HCT116 (cell line): ENCODE data around the gene NPM3. TPM values are rescaled to one million over a fixed set of nuclear protein-coding genes. Genes with fewer than 3 reads are reported as not detected.

Source experiments
- ATAC-seq: fragments of 200-7000 bp; cut with Tn5 transposase; 2 replicates; pipeline ENCODE4 v1.9.1; 2020; ENCODE audit warnings: mild to moderate bottlenecking, moderate library complexity
- BruUV-seq: library from RNA; stranded (reverse); fragments of 400-500 nt; replicated peaks from 2 replicates; lab custom pipeline; 2021; lab: Mats Ljungman, UMichigan
- CTCF ChIA-PET: fragments of 300-600 bp; sonication (Branson Sonifier 250); formaldehyde crosslinking; loops from one replicate; lab custom pipeline; 2021; ENCODE audit warnings: antibody characterized with exemption; lab: Charles Lee
- POLR2A ChIA-PET: fragments of 300-600, 350-600 bp; sonication (Branson Sonifier 250); formaldehyde crosslinking; loops from one replicate; lab custom pipeline; 2021; ENCODE audit warnings: antibody characterized with exemption; lab: Charles Lee
- RAD21 ChIA-PET, 2 experiments: fragments of 300-600 bp; sonication (Branson Sonifier 250); formaldehyde crosslinking; loops; one replicate each; lab custom pipeline; 2023; ENCODE audit warnings: low total read pairs in 2 of 2; ENCODE audit not compliant: uncharacterized antibody in 2 of 2, unreplicated experiment in 2 of 2, low non-redundant PET in 1 of 2; lab: Charles Lee
- DNase-seq: peaks from one replicate; pipeline ENCODE4 v3.0.0-alpha.2; 2010; ENCODE audit warnings: low read depth, low spot score
- H2AFZ ChIP-seq: fragments of 200-600 bp; shearing (Covaris generic), sonication (generic); 2 replicates; pipeline ENCODE4 v1.6.1; 2017; ENCODE audit warnings: low read depth, mixed run types, mixed read lengths, antibody characterized with exemption, low read length; ENCODE audit not compliant: poor library complexity, severe bottlenecking
- H3K27ac ChIP-seq: 2 replicates; pipeline ENCODE4 v1.5.1; 2012; ENCODE audit warnings: low read depth, low read length
- H3K27me3 ChIP-seq: fragments of 200-600 bp; sonication (generic); 2 replicates; pipeline ENCODE4 v1.6.1; 2016; ENCODE audit warnings: mixed run types, low read length, mixed read lengths; ENCODE audit not compliant: insufficient read depth
- H3K36me3 ChIP-seq, 2 experiments: fragments of 200-500 bp in 1 of 2; fragments of 200-600 bp in 1 of 2; sonication (Bioruptor generic) in 1 of 2; sonication (generic) in 1 of 2; 2 replicates each; pipeline versions ENCODE4 v1.5.1 to v1.6.1; 2014 to 2016; ENCODE audit warnings: low read length in 2 of 2, inconsistent platforms in 1 of 2, mixed read lengths in 1 of 2, mixed run types in 1 of 2; ENCODE audit not compliant: insufficient read depth in 2 of 2, control insufficient read depth in 1 of 2
- H3K4me1 ChIP-seq, 2 experiments: fragments of 200-600 bp in 1 of 2; sonication (generic) in 1 of 2; 2 replicates each; pipeline versions ENCODE4 v1.5.1 to v1.6.1; 2012 to 2017; ENCODE audit warnings: low read length in 2 of 2, inconsistent platforms in 1 of 2, mild to moderate bottlenecking in 1 of 2, mixed read lengths in 1 of 2, mixed run types in 1 of 2, moderate library complexity in 1 of 2; ENCODE audit not compliant: insufficient read depth in 2 of 2, control insufficient read depth in 1 of 2
- H3K4me2 ChIP-seq: fragments of 200-600 bp; sonication (generic); 2 replicates; pipeline ENCODE4 v1.6.1; 2017; ENCODE audit warnings: mixed run types, low read length, mixed read lengths
- H3K4me3 ChIP-seq, 2 experiments: fragments of 200-600 bp in 1 of 2; sonication (generic) in 1 of 2; replicated peaks in 1 of 2; 2 replicates each; pipeline ENCODE4 v1.5.1; 2011 to 2016; ENCODE audit warnings: low read length in 2 of 2, control low read depth in 1 of 2, low read depth in 1 of 2, mild to moderate bottlenecking in 1 of 2, mixed read lengths in 1 of 2, mixed run types in 1 of 2
- H3K79me2 ChIP-seq: fragments of 200-600 bp; sonication (generic); 2 replicates; pipeline ENCODE4 v1.6.1; 2017; ENCODE audit warnings: mild to moderate bottlenecking, mixed run types, low read length, moderate library complexity, mixed read lengths; ENCODE audit not compliant: insufficient read depth
- H3K9ac ChIP-seq: fragments of 200-600 bp; sonication (generic); 2 replicates; pipeline ENCODE4 v1.6.1; 2016; ENCODE audit warnings: low read length, mixed read lengths
- H3K9me2 ChIP-seq: fragments of 200-600 bp; sonication (generic), shearing (Covaris generic); 2 replicates; pipeline ENCODE4 v1.6.1; 2017; ENCODE audit warnings: mixed run types, mild to moderate bottlenecking, moderate library complexity; ENCODE audit not compliant: insufficient read depth
- H3K9me3 ChIP-seq, 2 experiments: fragments of 200-500 bp in 1 of 2; fragments of 200-600 bp in 1 of 2; sonication (Bioruptor generic) in 1 of 2; sonication (generic) in 1 of 2; 2 replicates each; pipeline ENCODE4 v1.6.1; 2014 to 2017; ENCODE audit warnings: low read length in 2 of 2, mixed read lengths in 2 of 2, inconsistent platforms in 1 of 2, low read depth in 1 of 2, mild to moderate bottlenecking in 1 of 2, mixed run types in 1 of 2, moderate library complexity in 1 of 2; ENCODE audit not compliant: control insufficient read depth in 1 of 2, insufficient read depth in 1 of 2
- H4K20me1 ChIP-seq: fragments of 200-600 bp; sonication (generic), shearing (Covaris generic); 2 replicates; pipeline ENCODE4 v1.6.1; 2017; ENCODE audit warnings: mixed run types, mild to moderate bottlenecking, moderate library complexity; ENCODE audit not compliant: insufficient read depth
- CBX3 ChIP-seq: IDR thresholded peaks from 2 replicates; pipeline ENCODE4 v1.6.1; 2012; ENCODE audit warnings: low read depth
- CTCF ChIP-seq, 3 experiments: fragments of 200-600 bp in 1 of 3; sonication (generic) in 1 of 3; IDR thresholded peaks in 2 of 3; conservative IDR thresholded peaks in 1 of 3; 2 replicates each; pipeline ENCODE4 v1.5.1; 2012 to 2017; ENCODE audit warnings: low read depth in 2 of 3, low read length in 2 of 3, antibody characterized with exemption in 1 of 3, borderline replicate concordance in 1 of 3, control low read depth in 1 of 3, mild to moderate bottlenecking in 1 of 3, mixed read lengths in 1 of 3, mixed run types in 1 of 3, moderate library complexity in 1 of 3; ENCODE audit not compliant: insufficient read depth in 1 of 3
- EZH2 ChIP-seq: fragments of 200-600 bp; sonication (generic); IDR thresholded peaks from 2 replicates; pipeline ENCODE4 v1.6.1; 2017; ENCODE audit warnings: antibody characterized with exemption, mixed run types
- EZH2phosphoT487 ChIP-seq: fragments of 200-600 bp; IDR thresholded peaks from 2 replicates; pipeline ENCODE4 v1.6.1; 2018; ENCODE audit warnings: antibody characterized with exemption, borderline replicate concordance
- FOSL1 ChIP-seq: IDR thresholded peaks from 2 replicates; pipeline ENCODE4 v1.6.1; 2012; ENCODE audit warnings: low read depth
- POLR2A ChIP-seq: IDR thresholded peaks from 2 replicates; pipeline ENCODE4 v1.7.0; 2011; ENCODE audit warnings: borderline replicate concordance; ENCODE audit not compliant: insufficient read depth, insufficient read length; ENCODE audit errors: extremely low read depth
- REST ChIP-seq: IDR thresholded peaks from 2 replicates; pipeline ENCODE4 v1.6.1; 2012; ENCODE audit warnings: low read depth
- SP1 ChIP-seq: IDR thresholded peaks from 2 replicates; pipeline ENCODE4 v1.6.1; 2012; ENCODE audit warnings: low read depth
- SRF ChIP-seq: IDR thresholded peaks from 2 replicates; pipeline ENCODE4 v1.6.1; 2012; ENCODE audit warnings: low read depth
- TCF7L2 ChIP-seq: IDR thresholded peaks from 2 replicates; pipeline ENCODE4 v1.7.0; 2011; ENCODE audit warnings: borderline replicate concordance, inconsistent platforms; ENCODE audit not compliant: insufficient read depth, insufficient read length; ENCODE audit errors: extremely low read depth
- ZBTB33 ChIP-seq: IDR thresholded peaks from 2 replicates; pipeline ENCODE4 v1.6.1; 2011; ENCODE audit warnings: mild to moderate bottlenecking, low read length, moderate library complexity; ENCODE audit not compliant: insufficient replicate concordance; ENCODE audit errors: extremely low read depth
- intact Hi-C: fragments of 100-400 bp; cut with micrococcal nuclease; formaldehyde crosslinking; loops from 2 replicates; pipeline ENCODE4 v1.10.0; 2022
- total RNA-seq: library from RNA; stranded (reverse); gene quantifications from one replicate; pipeline ENCODE4 v1.2.1, GENCODE V29; 2021; ENCODE audit not compliant: unreplicated experiment

NPM3 gene
- total RNA-seq, 1 experiment from 2014 or later, result 267 TPM

- H3K4me3 ChIP-seq, result no peak overlapping the region
- intact Hi-C loops, result no loop called here
- no peak overlapping the region for H3K9ac ChIP-seq
- POLR2A ChIA-PET, result no interaction called here
- H3K36me3 ChIP-seq, result peaks cover 68 to 78% of the 10 kb centered on the region in 2 experiments
- H3K79me2 ChIP-seq, result peaks cover 74% of the 10 kb centered on the region
- H3K9me2 ChIP-seq, result no peaks in the 10 kb centered on the region
- no peak overlapping the region for H3K27ac ChIP-seq
- BruUV-seq, result no TSS peak
- H3K4me2 ChIP-seq, result no peak overlapping the region
- no peaks in the 10 kb centered on the region for H3K9me3 ChIP-seq
- H4K20me1 ChIP-seq, result peaks cover 5% of the 10 kb centered on the region; the same call in 1 of the 2 replicates
- RAD21 ChIA-PET, result no interaction called here
- TF ChIP-seq SP1, result no peak
- TF ChIP-seq TCF7L2, result no peak
- TF ChIP-seq CBX3, result no peak
- no peak for TF ChIP-seq POLR2A
- no peak for TF ChIP-seq ZBTB33
- TF ChIP-seq CTCF (IDR thresholded peaks at IDR 0.05 in 2 of 3, conservative IDR thresholded peaks at IDR 0.05 in 1 of 3; ENCODE audit: borderline replicate concordance in 1 of 3, insufficient read depth in 1 of 3, low read depth in 2 of 3, low read length in 2 of 3), result no peak
- TF ChIP-seq EZH2, result no peak
- TF ChIP-seq EZH2phosphoT487, result no peak
- TF ChIP-seq REST, result no peak
- TF ChIP-seq SRF, result no peak
- TF ChIP-seq FOSL1, result no peak
- no peak for ATAC-seq
- H2AFZ ChIP-seq, result no peak overlapping the region
- CTCF ChIA-PET, result interaction anchor here (1.0 kb wide), 1 partner anchor 12 kb away, joined by 3 read pairs; no protein-coding TSS in a partner anchor
- H3K27me3 ChIP-seq, result no peaks in the 10 kb centered on the region
- H3K4me1 ChIP-seq, result no peaks in the 10 kb centered on the region
- no peak for DNase-seq
Observed at GRCh38 chr10:101793526-101793925, 10.3 kb upstream of the NPM3 start.
